OCI-LY1 (cell line): ENCODE measurements around the gene ERP44.

Experiments
- H2AFZ ChIP-seq: fragments of 200-600 bp; sonication (generic), shearing (Covaris generic); 2 replicates; pipeline ENCODE4 v1.6.0; 2014; ENCODE audit warnings: antibody characterized with exemption, mild to moderate bottlenecking, low read length
- H3F3A ChIP-seq: fragments of 200-600 bp; sonication (generic), shearing (Covaris generic); 2 replicates; pipeline ENCODE4 v1.6.0; 2014; ENCODE audit warnings: mild to moderate bottlenecking, antibody characterized with exemption, low read length, moderate library complexity; ENCODE audit not compliant: insufficient read depth
- H3K27ac ChIP-seq: fragments of 200-600 bp; sonication (generic); 2 replicates; pipeline ENCODE4 v1.5.1; 2014; ENCODE audit warnings: low read length, mixed run types, mild to moderate bottlenecking, low read depth; ENCODE audit not compliant: poor library complexity, severe bottlenecking
- H3K27me3 ChIP-seq: fragments of 200-600 bp; sonication (generic); 2 replicates; pipeline ENCODE4 v1.6.0; 2014; ENCODE audit warnings: antibody characterized with exemption, mild to moderate bottlenecking, low read length, moderate library complexity; ENCODE audit not compliant: insufficient read depth
- H3K36me3 ChIP-seq: fragments of 200-600 bp; sonication (generic); 2 replicates; pipeline ENCODE4 v1.6.1; 2014; ENCODE audit warnings: mild to moderate bottlenecking, antibody characterized with exemption, low read length, moderate library complexity, mixed read lengths; ENCODE audit not compliant: insufficient read depth
- H3K4me1 ChIP-seq: fragments of 200-600 bp; sonication (generic); 2 replicates; pipeline ENCODE4 v1.5.1; 2014; ENCODE audit warnings: mild to moderate bottlenecking, low read length, moderate library complexity; ENCODE audit not compliant: insufficient read depth, severe bottlenecking
- H3K4me2 ChIP-seq: fragments of 200-600 bp; sonication (generic), shearing (Covaris generic); 2 replicates; pipeline ENCODE4 v1.6.1; 2014; ENCODE audit warnings: low read length
- H3K4me3 ChIP-seq: fragments of 200-600 bp; sonication (generic); 2 replicates; pipeline ENCODE4 v1.5.1; 2014; ENCODE audit warnings: low read length, low read depth, mild to moderate bottlenecking, mixed read lengths; ENCODE audit not compliant: poor library complexity, severe bottlenecking
- H3K79me2 ChIP-seq: fragments of 200-600 bp; shearing (Covaris generic); 2 replicates; pipeline ENCODE4 v1.6.1; 2016; ENCODE audit warnings: mixed run types, low read length, mixed read lengths; ENCODE audit not compliant: insufficient read depth
- H3K9ac ChIP-seq: fragments of 200-600 bp; sonication (generic), shearing (Covaris generic); 2 replicates; pipeline ENCODE4 v1.6.1; 2014; ENCODE audit warnings: mild to moderate bottlenecking, low read length, mixed read lengths
- H3K9me2 ChIP-seq: fragments of 200-600 bp; sonication (generic), shearing (Covaris generic); 2 replicates; pipeline ENCODE4 v1.6.1; 2014; ENCODE audit warnings: low read depth, mild to moderate bottlenecking, low read length, mixed read lengths
- H3K9me3 ChIP-seq: fragments of 200-600 bp; shearing (Covaris generic); 2 replicates; pipeline ENCODE4 v1.6.1; 2014; ENCODE audit warnings: low read length, mixed read lengths
- H4K20me1 ChIP-seq: fragments of 200-600 bp; sonication (generic), shearing (Covaris generic); 2 replicates; pipeline ENCODE4 v1.6.0; 2016; ENCODE audit warnings: mild to moderate bottlenecking, low read length; ENCODE audit not compliant: insufficient read depth
- EZH2 ChIP-seq: fragments of 200-600 bp; sonication (generic), shearing (Covaris generic); IDR thresholded peaks from 2 replicates; pipeline ENCODE4 v1.8.0; 2017; ENCODE audit warnings: borderline replicate concordance, mixed run types, mild to moderate bottlenecking, antibody characterized with exemption, low read length, moderate library complexity, mixed read lengths
- TF ChIP-seq, protein P1 (sequence below): fragments of 200-600 bp; sonication (generic), shearing (Covaris generic); IDR thresholded peaks from 2 replicates; pipeline ENCODE4 v1.5.1; 2017; ENCODE audit warnings: mild to moderate bottlenecking, antibody characterized with exemption, low read length, moderate library complexity, mixed read lengths

Gene ERP44

DNA sequence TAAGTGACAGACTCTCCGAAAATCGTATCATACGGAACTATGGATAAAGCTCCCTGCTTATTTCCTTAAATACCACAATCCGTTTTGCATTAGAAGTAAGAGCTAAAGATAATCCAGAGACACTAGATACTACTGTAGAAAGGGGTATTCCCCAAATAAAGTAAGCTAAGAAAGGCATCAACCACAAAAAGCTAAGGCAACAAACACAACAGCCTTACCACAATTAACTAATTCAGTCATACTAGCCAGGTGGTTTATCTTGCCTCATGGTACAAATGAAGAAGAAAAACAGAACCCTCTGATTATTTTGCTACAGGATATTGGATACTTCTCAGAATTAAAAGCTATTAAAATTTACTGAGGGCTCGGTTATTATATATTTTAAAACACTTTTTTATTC lies 14.1 kb downstream of the ERP44 start:
- Histone ChIP-seq H3K4me3 (peak overlapping the region; percentile 57), H3K9ac (peak overlapping the region; percentile 54), H2AFZ (no peak overlapping the region), H3K27me3 (no peaks in the 10 kb centered on the region), H3F3A (peaks cover 19% of the 10 kb centered on the region), H3K4me1 (peaks cover 98% of the 10 kb centered on the region), H3K9me2 (no peaks in the 10 kb centered on the region), H3K27ac (peak overlapping the region; percentile 91), H4K20me1 (no peaks in the 10 kb centered on the region), H3K4me2 (peak overlapping the region; percentile 71), H3K79me2 (peaks cover 96% of the 10 kb centered on the region), H3K36me3 (no peaks in the 10 kb centered on the region), H3K9me3 (no peaks in the 10 kb centered on the region)
- TF ChIP-seq EZH2 = no peak
- TF ChIP-seq, protein P1, sequence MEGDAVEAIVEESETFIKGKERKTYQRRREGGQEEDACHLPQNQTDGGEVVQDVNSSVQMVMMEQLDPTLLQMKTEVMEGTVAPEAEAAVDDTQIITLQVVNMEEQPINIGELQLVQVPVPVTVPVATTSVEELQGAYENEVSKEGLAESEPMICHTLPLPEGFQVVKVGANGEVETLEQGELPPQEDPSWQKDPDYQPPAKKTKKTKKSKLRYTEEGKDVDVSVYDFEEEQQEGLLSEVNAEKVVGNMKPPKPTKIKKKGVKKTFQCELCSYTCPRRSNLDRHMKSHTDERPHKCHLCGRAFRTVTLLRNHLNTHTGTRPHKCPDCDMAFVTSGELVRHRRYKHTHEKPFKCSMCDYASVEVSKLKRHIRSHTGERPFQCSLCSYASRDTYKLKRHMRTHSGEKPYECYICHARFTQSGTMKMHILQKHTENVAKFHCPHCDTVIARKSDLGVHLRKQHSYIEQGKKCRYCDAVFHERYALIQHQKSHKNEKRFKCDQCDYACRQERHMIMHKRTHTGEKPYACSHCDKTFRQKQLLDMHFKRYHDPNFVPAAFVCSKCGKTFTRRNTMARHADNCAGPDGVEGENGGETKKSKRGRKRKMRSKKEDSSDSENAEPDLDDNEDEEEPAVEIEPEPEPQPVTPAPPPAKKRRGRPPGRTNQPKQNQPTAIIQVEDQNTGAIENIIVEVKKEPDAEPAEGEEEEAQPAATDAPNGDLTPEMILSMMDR = no peak

GRCh38 chr9:100084128-100084453 lies 14.7 kb downstream of the ERP44 start:
- Histone ChIP-seq H4K20me1 (no peaks in the 10 kb centered on the region), H3K4me2 (peak overlapping the region; percentile 71), H3K79me2 (peaks cover 96% of the 10 kb centered on the region), H3K9me2 (no peaks in the 10 kb centered on the region), H2AFZ (no peak overlapping the region), H3K9ac (peak overlapping the region; percentile 54), H3K36me3 (no peaks in the 10 kb centered on the region), H3F3A (peaks cover 19% of the 10 kb centered on the region), H3K4me3 (peak overlapping the region; percentile 57), H3K27ac (peak overlapping the region; percentile 91), H3K27me3 (no peaks in the 10 kb centered on the region), H3K4me1 (peaks cover 99% of the 10 kb centered on the region), H3K9me3 (no peaks in the 10 kb centered on the region)
- TF ChIP-seq, protein P1 = no peak

- no peaks in the 10 kb centered on the region for H3K9me3 ChIP-seq
- H3K4me2 ChIP-seq = peak overlapping the region; percentile 71
- TF ChIP-seq EZH2 = no peak
- TF ChIP-seq, protein P1 = no peak
- peaks cover 96% of the 10 kb centered on the region for H3K79me2 ChIP-seq
- H3F3A ChIP-seq = peaks cover 19% of the 10 kb centered on the region
- peak overlapping the region; percentile 54 for H3K9ac ChIP-seq
- H3K27ac ChIP-seq = peak overlapping the region; percentile 91
- no peak overlapping the region for H2AFZ ChIP-seq
- H3K36me3 ChIP-seq = no peaks in the 10 kb centered on the region
- no peaks in the 10 kb centered on the region for H3K27me3 ChIP-seq
- H3K9me2 ChIP-seq = no peaks in the 10 kb centered on the region
- peaks cover 98% of the 10 kb centered on the region for H3K4me1 ChIP-seq
- no peaks in the 10 kb centered on the region for H4K20me1 ChIP-seq
- peak overlapping the region; percentile 57 for H3K4me3 ChIP-seq
These were observed 15.2 kb downstream of the ERP44 start for GRCh38 chr9:100083448-100084127.
